GM20000 (cell line): ENCODE results near the gene HHIP.

Experiments
- DNase-seq: peaks from one replicate; pipeline ENCODE4 v3.0.0; 2012; ENCODE audit warnings: low spot score
- TF ChIP-seq, protein P1 (sequence below): IDR thresholded peaks from 2 replicates; pipeline ENCODE4 v1.5.1; 2012; ENCODE audit warnings: mild to moderate bottlenecking, control low read depth; ENCODE audit errors: extremely low read depth, missing control alignments

Gene HHIP

GRCh38 chr4:144718958-144719512 is 73.1 kb downstream of the HHIP start:
- TF ChIP-seq, protein P1, sequence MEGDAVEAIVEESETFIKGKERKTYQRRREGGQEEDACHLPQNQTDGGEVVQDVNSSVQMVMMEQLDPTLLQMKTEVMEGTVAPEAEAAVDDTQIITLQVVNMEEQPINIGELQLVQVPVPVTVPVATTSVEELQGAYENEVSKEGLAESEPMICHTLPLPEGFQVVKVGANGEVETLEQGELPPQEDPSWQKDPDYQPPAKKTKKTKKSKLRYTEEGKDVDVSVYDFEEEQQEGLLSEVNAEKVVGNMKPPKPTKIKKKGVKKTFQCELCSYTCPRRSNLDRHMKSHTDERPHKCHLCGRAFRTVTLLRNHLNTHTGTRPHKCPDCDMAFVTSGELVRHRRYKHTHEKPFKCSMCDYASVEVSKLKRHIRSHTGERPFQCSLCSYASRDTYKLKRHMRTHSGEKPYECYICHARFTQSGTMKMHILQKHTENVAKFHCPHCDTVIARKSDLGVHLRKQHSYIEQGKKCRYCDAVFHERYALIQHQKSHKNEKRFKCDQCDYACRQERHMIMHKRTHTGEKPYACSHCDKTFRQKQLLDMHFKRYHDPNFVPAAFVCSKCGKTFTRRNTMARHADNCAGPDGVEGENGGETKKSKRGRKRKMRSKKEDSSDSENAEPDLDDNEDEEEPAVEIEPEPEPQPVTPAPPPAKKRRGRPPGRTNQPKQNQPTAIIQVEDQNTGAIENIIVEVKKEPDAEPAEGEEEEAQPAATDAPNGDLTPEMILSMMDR, result no peak
- no peak for DNase-seq

GRCh38 chr4:144720491-144720890 is 74.5 kb downstream of the HHIP start:
- TF ChIP-seq, protein P1, result no peak
- DNase-seq, result no peak

GRCh38 chr4:144721994-144722393 is 76.0 kb downstream of the HHIP start:
- no peak for DNase-seq
- TF ChIP-seq, protein P1, result no peak

DNA sequence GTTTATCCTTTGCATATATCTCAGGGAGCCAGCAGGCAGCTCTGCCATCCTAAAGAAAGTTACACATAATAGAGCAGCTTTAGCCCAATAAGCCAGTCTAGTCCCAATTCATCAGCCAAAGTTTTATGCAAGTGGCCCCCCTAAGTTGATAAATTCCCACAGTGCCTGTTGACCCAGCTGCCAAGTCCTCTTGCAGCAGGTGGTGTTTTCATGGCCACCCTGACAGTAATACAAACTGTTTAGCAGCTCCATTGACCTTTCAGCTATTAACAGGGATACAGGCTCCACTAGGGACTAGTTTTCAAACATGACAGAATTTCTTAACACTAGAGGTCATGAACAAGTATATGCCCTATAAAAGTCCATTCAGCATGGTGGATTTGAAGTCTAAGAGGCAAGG is 77.5 kb downstream of the HHIP start:
- TF ChIP-seq, protein P1, result no peak
- no peak for DNase-seq

DNA sequence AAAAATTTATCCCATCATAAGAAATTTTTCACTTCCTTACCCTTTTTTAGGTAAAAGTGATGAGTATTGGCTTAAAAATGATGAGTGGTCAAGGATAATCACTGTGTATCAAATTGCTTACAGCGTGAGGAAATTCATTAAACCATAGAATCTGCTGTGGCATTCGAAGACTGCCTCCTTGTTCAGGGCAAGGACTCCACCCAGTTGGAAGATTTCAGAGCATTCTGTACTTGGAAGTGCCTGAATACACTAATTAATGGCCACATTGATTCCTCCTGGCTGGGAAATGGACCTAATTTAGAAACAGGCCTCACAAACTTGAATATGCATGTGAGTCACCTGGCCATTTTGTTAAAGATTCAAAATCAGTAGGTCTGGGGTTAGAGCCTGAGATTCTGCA is 83.2 kb downstream of the HHIP start:
- TF ChIP-seq, protein P1, result no peak
- no peak for DNase-seq

- DNase-seq, result no peak
Observed at GRCh38 chr4:144732584-144733428, 86.8 kb downstream of the HHIP start.

GRCh38 chr4:144733566-144733965 is 87.6 kb downstream of the HHIP start:
- TF ChIP-seq, protein P1, result no peak
- no peak for DNase-seq

More at GRCh38 chr4:144732584-144733428, 86.8 kb downstream of the HHIP start:
- TF ChIP-seq, protein P1, result no peak
